Fibroblast of the conjunctiva (primary cell): ENCODE measurements around the gene YIPF1.
"Not testable (repeated sequence)": the region's sequence is repeated elsewhere in the genome, so short reads cannot be mapped to it uniquely, and the experiment has no call there.

Experiments used
- DNase-seq: peaks from one replicate; pipeline ENCODE4 v3.0.0-alpha.2; 2010; ENCODE audit warnings: low read depth

The YIPF1 gene

GRCh38 chr1:53894644-53895043 is 5.0 kb upstream of the YIPF1 start:
- DNase-seq: no peak

DNA sequence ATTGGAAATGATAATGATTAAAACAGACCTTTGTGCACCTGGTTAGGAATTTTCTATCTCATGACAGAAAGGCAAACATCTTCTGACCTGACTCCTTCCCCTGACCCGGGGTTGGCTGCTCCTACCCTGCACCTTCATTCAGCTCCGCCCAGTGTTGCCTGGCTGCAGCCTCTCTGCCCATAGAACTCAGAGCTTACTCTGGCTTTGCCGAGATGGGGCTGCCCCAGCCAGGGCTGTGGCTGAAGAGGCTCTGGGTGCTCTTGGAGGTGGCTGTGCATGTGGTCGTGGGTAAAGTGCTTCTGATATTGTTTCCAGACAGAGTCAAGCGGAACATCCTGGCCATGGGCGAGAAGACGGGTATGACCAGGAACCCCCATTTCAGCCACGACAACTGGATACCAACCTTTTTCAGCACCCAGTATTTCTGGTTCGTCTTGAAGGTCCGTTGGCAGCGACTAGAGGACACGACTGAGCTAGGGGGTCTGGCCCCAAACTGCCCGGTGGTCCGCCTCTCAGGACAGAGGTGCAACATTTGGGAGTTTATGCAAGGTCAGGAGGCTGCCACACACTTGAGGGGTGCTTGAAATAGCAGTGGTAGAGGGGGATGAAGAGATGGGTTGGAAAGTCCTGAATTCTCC is 4.5 kb upstream of the YIPF1 start, which contains the start of gene DIO1:
Gene DIO1 (plus strand): TSS at position 189 of the 638 bp plus-strand sequence. CDS start 24 bp downstream, at position 213.
- no peak for DNase-seq

- no peak for DNase-seq
Measured at GRCh38 chr1:53892911-53893310, 3.3 kb upstream of the YIPF1 start.

DNA sequence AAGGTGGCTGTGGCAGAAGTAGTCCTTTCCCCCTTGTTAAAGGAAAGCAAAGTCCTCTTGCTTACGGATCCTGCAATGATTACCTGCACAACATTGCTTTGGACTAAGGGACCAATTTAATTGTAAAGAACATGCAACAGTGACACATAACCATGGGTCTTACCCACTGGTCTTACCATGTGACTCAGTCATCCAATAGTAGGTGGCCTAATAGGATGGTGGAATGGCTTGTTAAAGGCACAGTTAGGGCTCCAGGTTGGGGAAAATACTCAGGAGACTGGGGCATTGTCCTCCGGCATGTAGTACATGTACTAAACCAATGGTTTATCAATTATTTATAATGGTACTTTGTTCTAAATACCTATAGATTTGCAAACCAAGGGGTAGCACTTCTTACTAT is 2.1 kb upstream of the YIPF1 start:
- no peak for DNase-seq

GRCh38 chr1:53891018-53891417 is 1.4 kb upstream of the YIPF1 start:
- no peak for DNase-seq

DNA sequence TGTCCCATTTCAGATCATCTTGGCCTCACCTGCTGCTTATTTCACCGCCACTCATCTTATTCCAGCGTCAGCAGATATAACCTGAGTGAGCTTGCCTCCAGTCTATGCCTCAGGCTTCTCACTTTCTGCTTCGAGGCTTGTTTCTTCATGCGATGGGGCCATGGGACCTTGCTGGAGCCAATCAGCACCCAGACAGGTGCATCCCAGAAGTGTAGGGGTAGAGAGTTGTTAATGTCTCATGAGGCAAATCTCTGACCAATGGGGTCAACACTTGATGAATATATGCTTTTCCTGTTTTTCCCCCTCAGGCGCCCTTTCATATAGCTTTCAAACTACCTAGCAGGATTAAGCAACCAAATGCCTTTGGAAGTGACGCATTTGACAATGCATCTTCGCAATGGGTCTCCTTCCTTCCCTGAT is 935 bp upstream of the YIPF1 start:
- DNase-seq: no peak

GRCh38 chr1:53888681-53889080 is 916 bp downstream of the YIPF1 start:
- no peak for DNase-seq

DNA sequence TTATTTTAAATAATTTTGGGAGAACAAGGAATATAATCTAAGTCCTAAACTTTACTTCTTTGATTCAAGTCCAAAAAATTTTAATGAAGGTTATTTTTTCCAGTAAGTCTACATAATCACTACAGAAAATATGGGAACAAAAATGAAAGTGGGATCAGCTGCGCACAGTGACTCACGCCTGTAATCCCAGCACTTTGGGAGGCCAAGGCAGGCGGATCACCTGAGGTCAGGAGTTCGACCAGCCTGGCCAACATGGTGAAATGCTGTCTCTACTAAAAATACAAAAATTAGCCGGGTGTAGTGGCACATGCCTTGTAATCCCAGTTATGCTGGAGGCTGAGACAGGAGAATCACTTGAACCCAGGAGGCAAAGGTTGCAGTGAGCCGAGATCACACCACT is 6.0 kb downstream of the YIPF1 start:
- not testable (repeated sequence) for DNase-seq

- DNase-seq: not testable (repeated sequence)
Measured at GRCh38 chr1:53881853-53882252, 7.7 kb downstream of the YIPF1 start.

GRCh38 chr1:53878492-53879105 is 11.0 kb downstream of the YIPF1 start:
- DNase-seq: peak; percentile 40

DNA sequence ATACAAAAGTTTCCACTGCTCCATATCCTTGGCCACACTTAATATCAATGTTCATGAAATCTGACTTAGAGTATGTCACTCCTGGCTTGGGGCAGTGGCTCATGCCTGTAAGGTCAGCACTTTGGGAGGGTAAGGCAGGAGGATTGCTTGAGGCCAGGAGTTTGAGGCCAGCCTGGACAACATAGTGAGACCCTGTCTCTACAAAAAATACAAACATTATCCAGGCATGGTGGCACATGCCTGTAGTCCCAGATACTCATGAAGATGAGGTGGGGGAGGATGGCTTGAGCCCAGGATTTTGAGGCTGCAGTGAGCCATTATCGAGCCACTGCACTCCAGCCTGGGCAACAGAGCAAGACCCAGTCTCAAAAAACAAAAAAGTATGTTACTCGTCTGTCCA is 14.4 kb downstream of the YIPF1 start:
- DNase-seq: not testable (repeated sequence)

- DNase-seq: no peak
Measured at GRCh38 chr1:53871773-53872484, 17.7 kb downstream of the YIPF1 start.

GRCh38 chr1:53871221-53871620 is 18.4 kb downstream of the YIPF1 start:
- DNase-seq: no peak

GRCh38 chr1:53869454-53870117 is 20.0 kb downstream of the YIPF1 start:
- no peak for DNase-seq

GRCh38 chr1:53868565-53868964 is 21.0 kb downstream of the YIPF1 start:
- no peak for DNase-seq

GRCh38 chr1:53862507-53862906 is 27.1 kb downstream of the YIPF1 start:
- no peak for DNase-seq

DNA sequence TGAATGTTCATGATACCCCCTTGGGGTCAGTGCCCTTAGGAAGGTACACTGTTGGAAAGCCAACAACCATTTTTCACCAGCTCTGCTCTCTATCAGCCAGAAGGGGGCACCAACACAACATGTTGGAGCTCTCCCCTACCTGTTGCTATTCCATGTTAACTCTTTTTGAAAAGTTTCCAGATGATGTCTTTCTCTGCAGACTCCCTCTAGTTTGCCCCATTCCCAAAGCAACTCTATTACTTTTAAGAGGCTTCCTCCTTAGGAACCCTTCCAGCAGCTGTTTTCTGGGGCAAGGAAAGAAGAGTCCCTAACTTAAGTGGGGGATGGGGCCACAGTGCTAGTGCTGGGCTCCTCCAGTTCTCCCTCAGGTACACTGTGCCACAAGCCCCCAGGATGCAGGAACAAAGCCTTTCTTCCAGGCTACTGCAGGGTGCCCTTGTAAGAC is 28.6 kb downstream of the YIPF1 start:
- DNase-seq: peak; percentile 51

DNA sequence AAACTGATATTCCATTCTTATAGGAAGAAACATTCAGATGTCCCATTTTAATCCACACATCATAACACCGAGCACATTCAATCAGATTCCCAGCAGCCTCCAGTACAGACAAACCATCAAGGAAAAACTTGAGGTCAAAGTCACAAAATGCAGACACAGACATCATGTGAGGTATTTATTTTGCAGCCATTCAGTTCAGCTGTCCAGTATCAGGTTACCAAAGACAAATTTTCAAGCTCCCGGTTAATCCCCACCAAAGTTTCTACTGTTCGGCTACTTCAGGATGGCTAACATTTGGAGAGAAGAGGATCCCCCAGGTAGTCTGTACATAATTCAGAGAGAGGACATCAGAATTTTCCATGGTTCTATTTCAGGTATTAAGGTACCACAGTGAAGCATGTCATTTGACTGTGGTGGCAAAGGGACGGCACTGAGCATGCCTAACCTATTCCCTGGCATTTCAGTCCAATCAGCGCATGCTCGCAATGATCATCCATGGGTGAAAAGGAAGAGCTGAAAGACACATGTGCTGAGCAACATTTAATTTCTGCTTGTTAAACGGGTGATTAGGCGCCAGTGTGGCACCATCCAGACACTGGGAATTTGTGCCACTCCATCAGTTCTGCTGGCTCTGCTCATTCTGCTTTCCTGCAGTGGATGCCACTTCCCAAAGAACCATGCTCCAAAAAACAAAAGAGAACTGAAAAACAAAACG is 37.9 kb downstream of the YIPF1 start:
- no peak for DNase-seq

DNA sequence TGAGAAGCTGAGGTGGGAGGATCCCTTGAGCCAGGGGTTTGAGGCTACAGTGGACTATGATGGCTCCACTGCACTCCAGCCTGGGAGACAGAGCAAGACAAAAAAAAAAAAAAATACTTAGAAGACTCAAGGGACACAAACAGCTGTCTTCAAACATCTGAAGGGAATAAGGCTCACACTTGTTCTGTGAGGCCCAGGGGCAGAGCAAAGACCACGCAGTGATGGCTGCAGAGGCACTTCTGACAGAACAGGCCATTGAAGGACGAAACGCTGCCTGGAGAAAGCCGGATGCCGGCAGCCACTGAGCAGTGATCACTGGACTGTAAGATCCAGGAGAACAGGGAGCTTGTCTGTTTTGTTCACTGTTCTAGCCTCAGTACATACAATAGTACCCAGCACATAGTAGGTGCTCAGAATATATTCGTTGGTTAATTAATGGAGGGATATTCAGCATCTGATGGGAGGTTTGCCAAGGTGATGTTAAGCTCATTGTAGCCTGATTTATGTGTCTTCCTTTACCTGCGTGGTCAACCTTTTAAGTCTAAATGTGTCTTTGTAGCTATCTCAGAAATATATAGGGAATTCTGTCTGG is 39.4 kb downstream of the YIPF1 start:
- DNase-seq: no peak

- no peak for DNase-seq
Measured at GRCh38 chr1:53847980-53848379, 41.6 kb downstream of the YIPF1 start.

DNA sequence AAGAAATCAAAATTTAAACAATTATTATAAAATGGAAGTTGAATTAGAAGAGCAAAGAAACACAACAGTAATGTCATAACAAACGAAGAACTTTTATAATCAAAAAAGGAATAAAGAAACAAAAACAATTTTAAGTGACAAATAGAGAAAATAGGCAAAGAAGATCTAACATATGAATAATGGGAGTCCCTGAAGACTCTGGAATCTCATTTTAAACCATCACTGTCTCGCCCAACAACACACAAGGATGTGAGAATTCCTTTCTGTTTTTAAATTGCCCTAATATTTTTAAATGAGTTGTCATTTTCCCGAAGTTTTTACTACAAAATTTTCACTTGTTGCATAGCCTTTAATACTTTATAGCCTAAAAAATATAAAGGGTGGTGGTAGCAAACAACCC is 47.2 kb downstream of the YIPF1 start:
- no peak for DNase-seq

DNA sequence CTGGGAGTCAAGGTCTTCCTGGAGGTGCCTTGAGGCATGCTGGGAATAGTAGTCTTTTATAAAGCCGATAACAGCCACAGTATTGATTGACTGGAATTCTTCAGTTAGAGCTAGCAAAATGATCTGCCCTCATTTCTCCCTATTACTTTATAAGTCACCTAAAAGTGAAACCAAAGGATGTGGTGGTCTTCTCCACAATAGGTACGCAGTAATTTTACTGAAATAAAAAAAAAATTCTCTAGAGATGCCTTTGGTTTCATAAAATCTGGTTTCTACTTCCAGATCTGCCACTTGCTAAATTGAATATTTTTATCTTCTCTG is 51.0 kb downstream of the YIPF1 start:
- no peak for DNase-seq
